HEK293 (cell line): Measurements from ENCODE around the gene GALNT9.

ENCODE experiments used
- CTCF ChIA-PET: fragments of 350-600 bp; formaldehyde crosslinking; extraction: SDS; loops from one replicate; lab custom pipeline; 2021; ENCODE audit warnings: antibody characterized with exemption; lab: Yijun Ruan, JAX
- POLR2A ChIA-PET: fragments of 300-600 bp; formaldehyde crosslinking; extraction: SDS; loops from one replicate; lab custom pipeline; 2020; ENCODE audit warnings: antibody characterized with exemption, inconsistent platforms; lab: Yijun Ruan, JAX
- H3K27ac ChIP-seq: fragments of 200-500 bp; sonication (Bioruptor generic); 2 replicates; pipeline ENCODE4 v1.5.1; 2014; ENCODE audit warnings: low read depth, low read length, control low read depth, inconsistent platforms; ENCODE audit errors: extremely low read depth
- H3K36me3 ChIP-seq, 2 experiments: fragments of 200-500 bp in 1 of 2; sonication (Bioruptor generic) in 1 of 2; 1 replicate in 1 of 2; 2 replicates in 1 of 2; pipeline ENCODE4 v1.5.1; 2014 to 2017; ENCODE audit warnings: inconsistent platforms in 2 of 2, low read length in 2 of 2; ENCODE audit not compliant: control insufficient read depth in 2 of 2, insufficient read depth in 1 of 2
- H3K4me1 ChIP-seq: fragments of 200-500 bp; sonication (Bioruptor generic); 2 replicates; pipeline ENCODE4 v1.5.1; 2014; ENCODE audit warnings: mild to moderate bottlenecking, low read length, inconsistent platforms; ENCODE audit not compliant: control insufficient read depth, insufficient read depth
- H3K4me3 ChIP-seq: 2 replicates; pipeline ENCODE4 v1.5.1; 2011; ENCODE audit warnings: low read depth, mild to moderate bottlenecking, control low read depth, low read length, moderate library complexity
- H3K9me3 ChIP-seq: fragments of 200-500 bp; sonication (Bioruptor generic); 2 replicates; pipeline ENCODE4 v1.5.1; 2014; ENCODE audit warnings: low read depth, low read length, inconsistent platforms; ENCODE audit not compliant: control insufficient read depth, insufficient read depth
- HIC1 ChIP-seq: fragments of 450-650 bp; formaldehyde crosslinking; IDR thresholded peaks from 2 replicates; pipeline ENCODE4 v1.5.1; 2016; ENCODE audit warnings: missing biosample characterization, missing genetic modification characterization
- HOXC10 ChIP-seq: sonication (generic); formaldehyde crosslinking; IDR thresholded peaks from 2 replicates; pipeline ENCODE4 v1.8.1; 2023; ENCODE audit warnings: mild to moderate bottlenecking, missing genetic modification reagents
- ZFP69B ChIP-seq: fragments of 450-650 bp; formaldehyde crosslinking; IDR thresholded peaks from 2 replicates; pipeline ENCODE4 v1.5.1; 2016; ENCODE audit warnings: missing biosample characterization, missing genetic modification characterization
- ZNF138 ChIP-seq: fragments of 450-650 bp; formaldehyde crosslinking; IDR thresholded peaks from 2 replicates; pipeline ENCODE4 v1.5.1; 2016; ENCODE audit warnings: missing biosample characterization, missing genetic modification characterization, borderline replicate concordance
- ZNF544 ChIP-seq: fragments of 450-650 bp; formaldehyde crosslinking; IDR thresholded peaks from 2 replicates; pipeline ENCODE4 v1.5.0; 2017; ENCODE audit warnings: missing biosample characterization, missing genetic modification characterization
- ZNF580 ChIP-seq: fragments of 450-650 bp; formaldehyde crosslinking; IDR thresholded peaks from 2 replicates; pipeline ENCODE4 v1.5.1; 2016; ENCODE audit warnings: missing biosample characterization, missing genetic modification characterization
- ZSCAN4 ChIP-seq: fragments of 450-650 bp; formaldehyde crosslinking; IDR thresholded peaks from 2 replicates; pipeline ENCODE4 v1.5.1; 2017; ENCODE audit warnings: missing biosample characterization, missing genetic modification characterization
- TF ChIP-seq, protein P1 (sequence below): fragments of 450-650 bp; formaldehyde crosslinking; IDR thresholded peaks from 2 replicates; pipeline ENCODE4 v1.5.1; 2017; ENCODE audit warnings: missing biosample characterization, missing genetic modification characterization
- TF ChIP-seq, protein P2 (sequence below): fragments of 450-650 bp; formaldehyde crosslinking; IDR thresholded peaks from 2 replicates; pipeline ENCODE4 v1.5.1; 2016; ENCODE audit warnings: missing biosample characterization, missing genetic modification characterization, borderline replicate concordance

Gene GALNT9

DNA sequence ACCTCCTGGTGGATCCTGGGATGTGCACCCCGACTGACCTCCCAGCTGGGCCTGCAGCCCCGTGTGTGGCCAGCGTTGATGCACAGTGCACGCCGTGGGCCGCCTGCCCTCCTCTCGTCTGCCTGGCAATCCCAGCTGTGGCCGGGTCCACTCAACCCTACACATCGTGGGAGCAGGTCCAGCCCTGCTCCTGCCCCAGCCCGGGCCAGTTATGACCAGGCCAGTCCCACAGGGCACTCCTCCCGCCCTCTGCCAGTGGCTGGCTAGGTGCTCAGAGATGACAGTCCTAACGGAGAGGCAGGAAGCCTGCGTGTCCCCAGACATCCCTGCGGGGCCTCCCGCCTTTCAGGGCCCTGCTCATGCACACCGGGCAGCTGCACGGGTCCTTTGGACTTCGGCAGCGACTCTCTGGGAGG is 10.8 kb downstream of the GALNT9 start (continued):
- TF ChIP-seq, protein P1, sequence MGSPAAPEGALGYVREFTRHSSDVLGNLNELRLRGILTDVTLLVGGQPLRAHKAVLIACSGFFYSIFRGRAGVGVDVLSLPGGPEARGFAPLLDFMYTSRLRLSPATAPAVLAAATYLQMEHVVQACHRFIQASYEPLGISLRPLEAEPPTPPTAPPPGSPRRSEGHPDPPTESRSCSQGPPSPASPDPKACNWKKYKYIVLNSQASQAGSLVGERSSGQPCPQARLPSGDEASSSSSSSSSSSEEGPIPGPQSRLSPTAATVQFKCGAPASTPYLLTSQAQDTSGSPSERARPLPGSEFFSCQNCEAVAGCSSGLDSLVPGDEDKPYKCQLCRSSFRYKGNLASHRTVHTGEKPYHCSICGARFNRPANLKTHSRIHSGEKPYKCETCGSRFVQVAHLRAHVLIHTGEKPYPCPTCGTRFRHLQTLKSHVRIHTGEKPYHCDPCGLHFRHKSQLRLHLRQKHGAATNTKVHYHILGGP (tag by site-specific recombination): no peak
- no peak for TF ChIP-seq ZFP69B (tag by site-specific recombination)

DNA sequence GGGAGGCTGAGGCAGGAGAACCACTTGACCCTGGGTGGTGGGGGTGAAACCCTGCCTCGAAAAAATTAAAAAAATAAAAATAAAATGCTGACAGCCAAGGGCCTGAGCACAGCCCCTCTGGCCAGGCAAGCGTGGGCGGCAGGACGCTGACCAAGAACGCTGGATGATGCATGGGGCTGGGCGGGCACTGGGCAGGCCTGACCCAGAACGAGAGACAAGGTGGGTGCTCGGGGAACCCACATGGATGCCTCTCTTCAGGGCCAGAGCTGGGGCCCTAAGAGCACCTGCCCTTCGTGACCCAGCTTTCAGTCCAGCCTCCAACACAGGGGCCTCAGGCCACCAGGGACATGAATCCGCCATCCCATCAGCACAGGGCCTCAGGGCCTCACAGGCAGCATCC is 11.3 kb downstream of the GALNT9 start:
- Histone ChIP-seq H3K4me3 (no peak overlapping the region), H3K4me1 (no peaks in the 10 kb centered on the region), H3K36me3 (no peaks in the 10 kb centered on the region), H3K27ac (no peak overlapping the region), H3K9me3 (no peaks in the 10 kb centered on the region)
- CTCF ChIA-PET: interaction anchor here (1.0 kb wide), 1 partner anchor 94 kb away, joined by 6 read pairs; no protein-coding TSS in a partner anchor
- no peak for TF ChIP-seq ZNF580
- no peak for TF ChIP-seq HOXC10 (CRISPR knock-in tag)
- TF ChIP-seq ZSCAN4 (tag by site-specific recombination): no peak
- TF ChIP-seq, protein P2, sequence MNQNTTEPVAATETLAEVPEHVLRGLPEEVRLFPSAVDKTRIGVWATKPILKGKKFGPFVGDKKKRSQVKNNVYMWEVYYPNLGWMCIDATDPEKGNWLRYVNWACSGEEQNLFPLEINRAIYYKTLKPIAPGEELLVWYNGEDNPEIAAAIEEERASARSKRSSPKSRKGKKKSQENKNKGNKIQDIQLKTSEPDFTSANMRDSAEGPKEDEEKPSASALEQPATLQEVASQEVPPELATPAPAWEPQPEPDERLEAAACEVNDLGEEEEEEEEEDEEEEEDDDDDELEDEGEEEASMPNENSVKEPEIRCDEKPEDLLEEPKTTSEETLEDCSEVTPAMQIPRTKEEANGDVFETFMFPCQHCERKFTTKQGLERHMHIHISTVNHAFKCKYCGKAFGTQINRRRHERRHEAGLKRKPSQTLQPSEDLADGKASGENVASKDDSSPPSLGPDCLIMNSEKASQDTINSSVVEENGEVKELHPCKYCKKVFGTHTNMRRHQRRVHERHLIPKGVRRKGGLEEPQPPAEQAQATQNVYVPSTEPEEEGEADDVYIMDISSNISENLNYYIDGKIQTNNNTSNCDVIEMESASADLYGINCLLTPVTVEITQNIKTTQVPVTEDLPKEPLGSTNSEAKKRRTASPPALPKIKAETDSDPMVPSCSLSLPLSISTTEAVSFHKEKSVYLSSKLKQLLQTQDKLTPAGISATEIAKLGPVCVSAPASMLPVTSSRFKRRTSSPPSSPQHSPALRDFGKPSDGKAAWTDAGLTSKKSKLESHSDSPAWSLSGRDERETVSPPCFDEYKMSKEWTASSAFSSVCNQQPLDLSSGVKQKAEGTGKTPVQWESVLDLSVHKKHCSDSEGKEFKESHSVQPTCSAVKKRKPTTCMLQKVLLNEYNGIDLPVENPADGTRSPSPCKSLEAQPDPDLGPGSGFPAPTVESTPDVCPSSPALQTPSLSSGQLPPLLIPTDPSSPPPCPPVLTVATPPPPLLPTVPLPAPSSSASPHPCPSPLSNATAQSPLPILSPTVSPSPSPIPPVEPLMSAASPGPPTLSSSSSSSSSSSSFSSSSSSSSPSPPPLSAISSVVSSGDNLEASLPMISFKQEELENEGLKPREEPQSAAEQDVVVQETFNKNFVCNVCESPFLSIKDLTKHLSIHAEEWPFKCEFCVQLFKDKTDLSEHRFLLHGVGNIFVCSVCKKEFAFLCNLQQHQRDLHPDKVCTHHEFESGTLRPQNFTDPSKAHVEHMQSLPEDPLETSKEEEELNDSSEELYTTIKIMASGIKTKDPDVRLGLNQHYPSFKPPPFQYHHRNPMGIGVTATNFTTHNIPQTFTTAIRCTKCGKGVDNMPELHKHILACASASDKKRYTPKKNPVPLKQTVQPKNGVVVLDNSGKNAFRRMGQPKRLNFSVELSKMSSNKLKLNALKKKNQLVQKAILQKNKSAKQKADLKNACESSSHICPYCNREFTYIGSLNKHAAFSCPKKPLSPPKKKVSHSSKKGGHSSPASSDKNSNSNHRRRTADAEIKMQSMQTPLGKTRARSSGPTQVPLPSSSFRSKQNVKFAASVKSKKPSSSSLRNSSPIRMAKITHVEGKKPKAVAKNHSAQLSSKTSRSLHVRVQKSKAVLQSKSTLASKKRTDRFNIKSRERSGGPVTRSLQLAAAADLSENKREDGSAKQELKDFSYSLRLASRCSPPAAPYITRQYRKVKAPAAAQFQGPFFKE (tag by site-specific recombination): no peak
- TF ChIP-seq HIC1 (tag by site-specific recombination): no peak
- POLR2A ChIA-PET: no interaction called here

GRCh38 chr12:132317233-132317938 is 12.0 kb downstream of the GALNT9 start:
- Histone ChIP-seq H3K36me3 (no peaks in the 10 kb centered on the region), H3K9me3 (no peaks in the 10 kb centered on the region), H3K4me1 (no peaks in the 10 kb centered on the region), H3K27ac (no peak overlapping the region), H3K4me3 (no peak overlapping the region)
- POLR2A ChIA-PET: no interaction called here
- CTCF ChIA-PET: interaction anchor here (0.6 kb wide), 1 partner anchor 244 kb away, joined by 3 read pairs; no protein-coding TSS in a partner anchor
- TF ChIP-seq ZNF138 (tag by site-specific recombination): no peak
- TF ChIP-seq ZNF544 (tag by site-specific recombination): no peak
